ENCODE results near the gene SEC11C. TPM values are rescaled to one million over a fixed set of nuclear protein-coding genes. Genes with fewer than 3 reads are reported as not detected.

The SEC11C gene
- total RNA-seq (10 to 100 TPM; 13.8 to 30.0 (median 21.0) TPM), polyA plus RNA-seq (10 to 100 TPM; 13.1 to 63.0 TPM)
- long read RNA-seq, donor 1, transcript SEC11C-204 (6 exons, 1,202 nt) = major isoform, 14 of 17 reads
- long read RNA-seq, donor 1, partial matches to known transcripts = 0 of 17 reads
- long read RNA-seq, donor 1, other reads (novel, unspliced or antisense) = 2 of 17 reads
- long read RNA-seq, donor 2, transcript SEC11C-204 (6 exons, 1,202 nt) = major isoform, 8 of 12 reads
- long read RNA-seq, donor 2, partial matches to known transcripts = 4 of 12 reads
- long read RNA-seq, donor 2, other reads (novel, unspliced or antisense) = 0 of 12 reads
- long read RNA-seq, donor 3, partial matches to known transcripts = 0 of 3 reads
- long read RNA-seq, donor 3, other reads (novel, unspliced or antisense) = 1 of 3 reads

GRCh38 chr18:59139615-59140301, at the start of gene SEC11C:
Gene SEC11C, plus strand, starts transcription at chr18:59139884. Its CDS starts 65 bp downstream, at chr18:59139949.
- no peak for TF ChIP-seq CTCF (IDR thresholded peaks at IDR 0.05)
- DNase-seq (peak; percentile 95 to 97), ATAC-seq (peak; percentile 97 to 99 (median 99))
- Histone ChIP-seq H3K9me3 (no peaks in the 10 kb centered on the region), H3K27ac (peak within 1 kb of the TSS; percentile 62 to 93 (median 84)), H3K27me3 (peaks cover 0 to 18% (median 7%) of the 10 kb centered on the region in 7 donors), H3K36me3 (no peaks in the 10 kb centered on the region), H3K4me1 (peaks cover 0 to 22% (median 12%) of the 10 kb centered on the region in 9 donors), H3K4me3 (peak within 1 kb of the TSS; percentile 75 to 94 (median 82))
- WGBS, 2 donors = 0% methylated on average over 55 of the region's 55 CpGs
- intact Hi-C loops (cut with DNase I) = no loop called here

GRCh38 chr18:59090966-59091603, 48.6 kb upstream of the SEC11C start:
- Histone ChIP-seq H3K4me3 (no peak overlapping the region), H3K9me3 (no peaks in the 10 kb centered on the region), H3K4me1 (no peaks in the 10 kb centered on the region), H3K36me3 (no peaks in the 10 kb centered on the region), H3K27ac (no peak overlapping the region), H3K27me3 (peaks cover 0 to 14% (median 0%) of the 10 kb centered on the region in 7 donors)
- intact Hi-C loops (cut with DNase I) = no loop called here
- DNase-seq = no peak
- no peak for TF ChIP-seq CTCF (IDR thresholded peaks at IDR 0.05)
- WGBS, 2 donors = 85 to 90% methylated on average over 5 of the region's 5 CpGs
- no peak for ATAC-seq

GRCh38 chr18:59093668-59094067, 46.0 kb upstream of the SEC11C start:
- no peaks in the 10 kb centered on the region for H3K36me3 ChIP-seq
- H3K9me3 ChIP-seq = no peaks in the 10 kb centered on the region
- TF ChIP-seq CTCF (IDR thresholded peaks at IDR 0.05) = no peak
- H3K4me1 ChIP-seq = no peaks in the 10 kb centered on the region
- peaks cover 0 to 6% (median 0%) of the 10 kb centered on the region in 7 donors for H3K27me3 ChIP-seq
- intact Hi-C loops (cut with DNase I) = no loop called here
- ATAC-seq (no peak), DNase-seq (no peak)
- 83 to 86% methylated on average over 7 of the region's 7 CpGs for WGBS, 2 donors
- no peak overlapping the region for H3K27ac ChIP-seq
- H3K4me3 ChIP-seq = no peak overlapping the region

GRCh38 chr18:59094569-59094968, 45.1 kb upstream of the SEC11C start:
- Histone ChIP-seq H3K9me3 (no peaks in the 10 kb centered on the region), H3K27ac (no peak overlapping the region), H3K4me1 (no peaks in the 10 kb centered on the region), H3K36me3 (no peaks in the 10 kb centered on the region), H3K4me3 (no peak overlapping the region), H3K27me3 (peaks cover 0 to 3% (median 0%) of the 10 kb centered on the region in 7 donors)
- no peak for TF ChIP-seq CTCF (IDR thresholded peaks at IDR 0.05)
- intact Hi-C loops (cut with DNase I) = no loop called here
- DNase-seq (no peak), ATAC-seq (no peak)
- 93% methylated on average over 5 of the region's 5 CpGs for WGBS, 2 donors
